Trophoblast cell (in vitro differentiated cells and primary cell): ENCODE data around the gene SGTB.

ENCODE experiments used
- DNase-seq, 2 donors: peaks; one replicate each; pipeline ENCODE4 v3.0.0-alpha.2; 2016
- H2AFZ ChIP-seq: 2 replicates; pipeline ENCODE4 v1.6.1; 2013; ENCODE audit warnings: low read length, moderate library complexity, mild to moderate bottlenecking; ENCODE audit not compliant: insufficient read depth, poor library complexity
- H2AK5ac ChIP-seq: 2 replicates; pipeline ENCODE4 v1.6.1; 2013; ENCODE audit warnings: mild to moderate bottlenecking, low read length
- H2BK120ac ChIP-seq: 2 replicates; pipeline ENCODE4 v1.6.1; 2013; ENCODE audit warnings: low read length, mild to moderate bottlenecking, moderate library complexity; ENCODE audit not compliant: insufficient read depth, poor library complexity
- H2BK12ac ChIP-seq: 2 replicates; pipeline ENCODE4 v1.6.1; 2013; ENCODE audit warnings: mild to moderate bottlenecking, low read length, moderate library complexity
- H2BK5ac ChIP-seq: 2 replicates; pipeline ENCODE4 v1.6.1; 2013; ENCODE audit warnings: low read length, low read depth, moderate library complexity, mild to moderate bottlenecking; ENCODE audit not compliant: poor library complexity
- H3K14ac ChIP-seq: 2 replicates; pipeline ENCODE4 v1.6.1; 2013; ENCODE audit warnings: mild to moderate bottlenecking, low read length
- H3K18ac ChIP-seq: 2 replicates; pipeline ENCODE4 v1.6.1; 2013; ENCODE audit warnings: mild to moderate bottlenecking, low read length
- H3K23ac ChIP-seq: 2 replicates; pipeline ENCODE4 v1.6.1; 2013; ENCODE audit warnings: low read length
- H3K27ac ChIP-seq: 2 replicates; pipeline ENCODE4 v1.5.1; 2013; ENCODE audit warnings: low read depth, mild to moderate bottlenecking, inconsistent platforms, low read length, moderate library complexity
- H3K27me3 ChIP-seq: 2 replicates; pipeline ENCODE4 v1.6.1; 2013; ENCODE audit warnings: inconsistent platforms, mild to moderate bottlenecking, low read length, moderate library complexity; ENCODE audit not compliant: insufficient read depth
- H3K36me3 ChIP-seq, 2 experiments: 1 replicate in 1 of 2; 2 replicates in 1 of 2; pipeline ENCODE4 v1.6.1; 2013; ENCODE audit warnings: low read length in 2 of 2, mild to moderate bottlenecking in 2 of 2, moderate library complexity in 1 of 2; ENCODE audit not compliant: insufficient read depth in 2 of 2, control insufficient read depth in 1 of 2
- H3K4ac ChIP-seq: 2 replicates; pipeline ENCODE4 v1.6.1; 2013; ENCODE audit warnings: low read depth, mild to moderate bottlenecking, low read length, moderate library complexity
- H3K4me1 ChIP-seq, 2 experiments: 1 replicate in 1 of 2; 2 replicates in 1 of 2; pipeline ENCODE4 v1.6.1; 2013; ENCODE audit warnings: low read length in 2 of 2, mild to moderate bottlenecking in 2 of 2, moderate library complexity in 1 of 2; ENCODE audit not compliant: insufficient read depth in 2 of 2, control insufficient read depth in 1 of 2
- H3K4me2 ChIP-seq: 2 replicates; pipeline ENCODE4 v1.6.1; 2013; ENCODE audit warnings: inconsistent platforms, mild to moderate bottlenecking, low read length, moderate library complexity
- H3K4me3 ChIP-seq: 2 replicates; pipeline ENCODE4 v1.5.1; 2013; ENCODE audit warnings: mild to moderate bottlenecking, low read depth, low read length, inconsistent platforms
- H3K79me1 ChIP-seq: one replicate; pipeline ENCODE4 v1.6.1; 2013; ENCODE audit warnings: low read length
- H3K79me2 ChIP-seq: 2 replicates; pipeline ENCODE4 v1.6.1; 2013; ENCODE audit warnings: low read length, mild to moderate bottlenecking; ENCODE audit not compliant: control insufficient read depth, insufficient read depth, poor library complexity
- H3K9ac ChIP-seq: 2 replicates; pipeline ENCODE4 v1.6.1; 2013; ENCODE audit warnings: mild to moderate bottlenecking, low read length
- H3K9me3 ChIP-seq: 2 replicates; pipeline ENCODE4 v1.6.1; 2013; ENCODE audit warnings: low read depth, mild to moderate bottlenecking, control low read depth, inconsistent platforms, low read length; ENCODE audit not compliant: insufficient read depth
- H4K12ac ChIP-seq: 2 replicates; pipeline ENCODE4 v1.6.1; 2013; ENCODE audit warnings: low read depth, mild to moderate bottlenecking, low read length, moderate library complexity
- H4K8ac ChIP-seq: 2 replicates; pipeline ENCODE4 v1.6.1; 2013; ENCODE audit warnings: low read depth, mild to moderate bottlenecking, low read length, moderate library complexity
- H4K91ac ChIP-seq: one replicate; pipeline ENCODE4 v1.6.1; 2013; ENCODE audit warnings: low read depth, mild to moderate bottlenecking, low read length, moderate library complexity
- WGBS: extraction: QIAGEN DNeasy Blood & Tissue Kit; methylation state at CpG from one replicate; pipeline ENCODE4 v1.1.7; 2013; ENCODE audit warnings: missing lambda C conversion rate; ENCODE audit not compliant: insufficient read length, insufficient coverage; ENCODE audit errors: extremely low coverage; 5-methylcytosine and 5-hydroxymethylcytosine counted together

Gene SGTB

GRCh38 chr5:65654713-65655112 is 67.2 kb downstream of the SGTB start:
- no peaks in the 10 kb centered on the region for H3K79me2 ChIP-seq
- no peaks in the 10 kb centered on the region for H3K27me3 ChIP-seq
- no CpG with 5 or more reads among the region's 2 CpGs for WGBS
- H3K4ac ChIP-seq, result no peak overlapping the region
- no peak overlapping the region for H3K9ac ChIP-seq
- no peak overlapping the region for H2AK5ac ChIP-seq
- peaks cover 5 to 6% of the 10 kb centered on the region in 2 experiments for H3K36me3 ChIP-seq
- H2BK12ac ChIP-seq, result no peak overlapping the region
- H3K18ac ChIP-seq, result no peak overlapping the region
- no peak overlapping the region for H4K91ac ChIP-seq
- no peaks in the 10 kb centered on the region for H3K9me3 ChIP-seq
- H3K23ac ChIP-seq, result no peak overlapping the region
- no peak overlapping the region for H3K4me2 ChIP-seq
- no peak overlapping the region for H2BK120ac ChIP-seq
- H4K12ac ChIP-seq, result no peak overlapping the region
- H4K8ac ChIP-seq, result no peak overlapping the region
- no peak overlapping the region for H2AFZ ChIP-seq
- no peak overlapping the region for H2BK5ac ChIP-seq
- H3K14ac ChIP-seq, result no peak overlapping the region
- H3K4me1 ChIP-seq, result no peaks in the 10 kb centered on the region
- H3K4me3 ChIP-seq, result no peak overlapping the region
- H3K79me1 ChIP-seq, result no peaks in the 10 kb centered on the region
- no peak overlapping the region for H3K27ac ChIP-seq
- DNase-seq, result no peak

DNA sequence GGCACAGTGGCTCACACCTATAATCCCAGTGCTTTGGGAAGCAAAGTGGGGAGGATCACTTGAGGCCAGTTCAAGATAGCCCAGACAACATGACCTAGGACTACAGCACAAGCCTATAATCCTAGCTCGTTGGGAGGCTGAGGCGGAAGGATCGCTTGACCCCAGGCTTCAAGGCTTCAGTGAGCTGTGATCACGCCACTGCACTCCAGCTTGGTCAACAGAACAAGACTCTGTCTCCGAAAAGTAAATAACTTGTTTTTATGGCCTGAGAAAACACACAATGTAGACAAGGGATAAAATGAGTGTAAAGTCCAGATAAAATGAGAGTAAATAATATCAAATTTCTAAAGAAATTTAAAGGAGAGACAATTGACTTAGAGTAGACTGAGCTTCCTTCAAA is 70.8 kb downstream of the SGTB start:
- DNase-seq, result no peak
- no peak overlapping the region for H3K9ac ChIP-seq
- no peak overlapping the region for H3K4me2 ChIP-seq
- no peaks in the 10 kb centered on the region for H3K9me3 ChIP-seq
- H3K79me2 ChIP-seq, result no peaks in the 10 kb centered on the region
- H3K27me3 ChIP-seq, result no peaks in the 10 kb centered on the region
- H3K18ac ChIP-seq, result no peak overlapping the region
- H2AK5ac ChIP-seq, result no peak overlapping the region
- no peak overlapping the region for H3K23ac ChIP-seq
- H3K14ac ChIP-seq, result no peak overlapping the region
- H4K8ac ChIP-seq, result no peak overlapping the region
- no peak overlapping the region for H2AFZ ChIP-seq
- no peaks in the 10 kb centered on the region for H3K4me1 ChIP-seq
- no CpG with 5 or more reads among the region's 5 CpGs for WGBS
- H2BK120ac ChIP-seq, result no peak overlapping the region
- H3K27ac ChIP-seq, result no peak overlapping the region
- no peaks in the 10 kb centered on the region for H3K79me1 ChIP-seq
- peaks cover 2 to 6% of the 10 kb centered on the region in 2 experiments for H3K36me3 ChIP-seq
- H4K91ac ChIP-seq, result no peak overlapping the region
- no peak overlapping the region for H3K4me3 ChIP-seq
- no peak overlapping the region for H4K12ac ChIP-seq
- H2BK12ac ChIP-seq, result no peak overlapping the region
- no peak overlapping the region for H2BK5ac ChIP-seq
- no peak overlapping the region for H3K4ac ChIP-seq

DNA sequence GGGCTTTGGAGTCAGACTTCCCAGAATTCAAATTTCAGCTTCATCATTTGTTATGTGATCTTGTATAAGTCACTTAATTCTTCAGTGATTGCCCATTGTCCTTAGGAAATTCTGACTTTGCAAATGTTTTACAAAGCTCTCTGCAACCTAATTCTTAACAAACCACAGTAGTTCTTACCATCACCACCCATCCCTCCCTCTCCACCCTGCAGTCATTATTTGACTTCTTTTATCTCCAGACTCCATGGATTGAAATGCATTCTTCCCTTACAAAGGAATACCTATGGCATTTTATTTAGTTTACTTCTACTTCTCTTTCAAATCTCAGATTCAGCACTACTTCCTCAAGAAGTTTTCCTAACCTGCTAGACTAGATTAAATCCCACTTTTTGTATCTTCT is 74.0 kb downstream of the SGTB start:
- Histone ChIP-seq H3K27ac (no peak overlapping the region), H3K27me3 (no peaks in the 10 kb centered on the region), H4K8ac (no peak overlapping the region), H3K79me2 (no peaks in the 10 kb centered on the region), H3K18ac (no peak overlapping the region), H3K4ac (no peak overlapping the region), H3K9ac (no peak overlapping the region), H4K91ac (no peak overlapping the region), H3K36me3 (peaks cover 2 to 6% of the 10 kb centered on the region in 2 experiments), H3K4me1 (no peaks in the 10 kb centered on the region), H3K14ac (no peak overlapping the region), H3K9me3 (no peaks in the 10 kb centered on the region), H3K23ac (no peak overlapping the region), H3K79me1 (no peaks in the 10 kb centered on the region), H3K4me2 (no peak overlapping the region), H3K4me3 (no peak overlapping the region), H2BK120ac (no peak overlapping the region), H2AFZ (no peak overlapping the region), H4K12ac (no peak overlapping the region), H2AK5ac (no peak overlapping the region), H2BK12ac (no peak overlapping the region), H2BK5ac (no peak overlapping the region)
- DNase-seq, result no peak

- Histone ChIP-seq H2BK5ac (no peak overlapping the region), H3K4me1 (no peaks in the 10 kb centered on the region), H3K9me3 (no peaks in the 10 kb centered on the region), H3K79me1 (no peaks in the 10 kb centered on the region), H3K4me2 (no peak overlapping the region), H3K9ac (no peak overlapping the region), H4K8ac (no peak overlapping the region), H4K12ac (no peak overlapping the region), H4K91ac (no peak overlapping the region), H3K18ac (no peak overlapping the region), H3K4ac (no peak overlapping the region), H2BK120ac (no peak overlapping the region), H3K14ac (no peak overlapping the region), H2AFZ (no peak overlapping the region), H2AK5ac (no peak overlapping the region), H3K27me3 (no peaks in the 10 kb centered on the region), H3K23ac (no peak overlapping the region), H3K27ac (no peak overlapping the region), H3K36me3 (peaks cover 2 to 7% of the 10 kb centered on the region in 2 experiments), H3K4me3 (no peak overlapping the region), H3K79me2 (no peaks in the 10 kb centered on the region), H2BK12ac (no peak overlapping the region)
- no CpG with 5 or more reads among the region's 2 CpGs for WGBS
- no peak for DNase-seq
Observed at GRCh38 chr5:65646938-65647337, 75.0 kb downstream of the SGTB start.
